GM12872 (cell line): ENCODE measurements around the gene RPS6KA5.

ENCODE experiments used
- TF ChIP-seq, protein P1 (sequence below): IDR thresholded peaks from 3 replicates; pipeline ENCODE4 v1.5.1; 2011; ENCODE audit warnings: low read depth, mild to moderate bottlenecking, low read length, moderate library complexity; ENCODE audit not compliant: insufficient read depth

Gene RPS6KA5

DNA sequence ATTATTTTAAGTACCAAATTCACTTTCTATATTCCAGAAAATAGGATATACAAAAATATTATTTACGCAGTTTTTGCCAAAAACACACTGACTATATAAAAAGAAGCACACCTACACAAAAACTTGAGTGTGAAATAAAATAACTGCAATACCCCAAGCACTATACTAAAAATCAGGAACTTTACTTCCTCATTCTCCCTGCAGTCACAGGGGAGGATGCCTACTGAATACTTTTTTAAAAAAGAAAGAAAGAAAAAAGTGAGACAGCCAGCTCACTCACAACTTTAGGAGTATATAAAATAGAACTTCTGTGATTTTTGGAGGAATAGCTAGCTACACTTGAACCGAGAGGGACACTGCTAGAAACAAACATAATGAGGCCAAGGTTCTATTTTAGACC lies 12.2 kb downstream of the RPS6KA5 start:
- TF ChIP-seq, protein P1, sequence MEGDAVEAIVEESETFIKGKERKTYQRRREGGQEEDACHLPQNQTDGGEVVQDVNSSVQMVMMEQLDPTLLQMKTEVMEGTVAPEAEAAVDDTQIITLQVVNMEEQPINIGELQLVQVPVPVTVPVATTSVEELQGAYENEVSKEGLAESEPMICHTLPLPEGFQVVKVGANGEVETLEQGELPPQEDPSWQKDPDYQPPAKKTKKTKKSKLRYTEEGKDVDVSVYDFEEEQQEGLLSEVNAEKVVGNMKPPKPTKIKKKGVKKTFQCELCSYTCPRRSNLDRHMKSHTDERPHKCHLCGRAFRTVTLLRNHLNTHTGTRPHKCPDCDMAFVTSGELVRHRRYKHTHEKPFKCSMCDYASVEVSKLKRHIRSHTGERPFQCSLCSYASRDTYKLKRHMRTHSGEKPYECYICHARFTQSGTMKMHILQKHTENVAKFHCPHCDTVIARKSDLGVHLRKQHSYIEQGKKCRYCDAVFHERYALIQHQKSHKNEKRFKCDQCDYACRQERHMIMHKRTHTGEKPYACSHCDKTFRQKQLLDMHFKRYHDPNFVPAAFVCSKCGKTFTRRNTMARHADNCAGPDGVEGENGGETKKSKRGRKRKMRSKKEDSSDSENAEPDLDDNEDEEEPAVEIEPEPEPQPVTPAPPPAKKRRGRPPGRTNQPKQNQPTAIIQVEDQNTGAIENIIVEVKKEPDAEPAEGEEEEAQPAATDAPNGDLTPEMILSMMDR = no peak

DNA sequence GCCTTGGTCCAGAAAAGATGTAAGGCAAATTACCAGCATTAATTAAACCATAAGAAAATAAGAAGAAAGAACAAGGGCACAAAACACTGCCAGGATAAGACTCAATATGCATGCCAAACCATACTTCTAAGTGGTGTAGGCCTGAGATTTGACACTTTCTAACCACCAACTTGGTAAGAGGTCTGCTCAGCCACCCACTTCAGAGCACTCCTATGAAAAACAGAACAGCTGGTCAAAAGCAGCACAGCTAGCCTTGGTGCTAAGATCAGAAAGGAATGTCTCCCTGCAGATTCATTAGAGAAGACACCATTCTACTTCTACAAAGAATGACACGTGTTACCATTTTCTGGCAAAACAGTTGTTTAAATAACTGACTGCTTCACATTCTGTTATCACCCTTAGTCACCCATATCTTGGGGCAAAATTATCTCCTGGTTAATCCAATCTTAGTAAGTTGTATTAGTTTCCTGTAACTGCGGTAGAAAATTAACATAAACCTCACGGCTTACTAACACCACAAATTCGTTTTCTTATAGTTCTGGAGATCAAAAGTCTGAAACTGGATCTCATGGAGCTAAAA lies 13.2 kb downstream of the RPS6KA5 start:
- TF ChIP-seq, protein P1 = no peak

DNA sequence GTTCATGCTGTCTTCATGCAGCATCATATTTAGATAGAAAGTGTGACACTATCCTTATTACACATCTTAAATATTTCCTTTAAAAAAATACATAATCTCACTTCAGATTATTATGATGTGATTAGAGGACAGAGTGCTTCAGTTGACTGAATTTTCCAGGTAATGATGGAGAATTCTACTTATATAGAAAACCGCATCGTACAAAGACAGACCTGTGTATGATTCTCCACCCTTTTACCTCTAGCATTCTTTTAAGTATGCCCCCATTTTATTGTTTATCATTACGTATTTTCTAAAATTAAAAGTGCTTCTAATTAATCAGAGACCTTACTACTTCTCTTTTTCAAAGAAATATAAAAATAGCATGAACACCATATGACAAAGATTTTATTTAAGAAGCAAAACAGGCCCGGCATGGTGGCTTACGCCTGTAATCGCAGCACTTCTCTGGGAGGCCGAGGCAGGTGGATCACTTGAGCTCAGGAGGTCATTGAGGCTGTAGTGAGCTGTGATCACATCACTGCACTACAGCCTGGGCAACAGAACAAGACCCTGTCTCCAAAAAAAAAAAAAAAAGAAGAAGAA lies 13.9 kb downstream of the RPS6KA5 start:
- TF ChIP-seq, protein P1 = no peak

DNA sequence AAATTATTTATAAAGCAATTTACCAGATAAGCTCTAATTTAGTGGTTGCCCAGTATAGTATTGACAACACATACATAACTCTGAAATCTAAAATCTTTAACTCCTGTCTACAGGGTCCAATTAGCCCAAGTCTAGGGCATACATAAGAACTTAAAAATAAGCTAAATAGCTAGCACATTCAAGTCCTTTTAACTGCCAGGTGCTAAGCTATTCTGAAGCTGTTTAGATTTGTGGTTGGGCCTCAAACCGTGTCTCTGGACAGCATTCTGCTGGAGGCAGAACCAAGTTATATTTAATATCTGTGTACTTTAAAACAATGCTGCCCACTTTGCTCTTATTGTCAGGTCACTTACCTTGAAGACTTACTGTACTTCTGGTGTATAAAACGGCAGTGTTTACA lies 19.0 kb downstream of the RPS6KA5 start:
- TF ChIP-seq, protein P1 = no peak

- TF ChIP-seq, protein P1 = no peak
Measured at GRCh38 chr14:91040545-91040944, 19.9 kb downstream of the RPS6KA5 start.

DNA sequence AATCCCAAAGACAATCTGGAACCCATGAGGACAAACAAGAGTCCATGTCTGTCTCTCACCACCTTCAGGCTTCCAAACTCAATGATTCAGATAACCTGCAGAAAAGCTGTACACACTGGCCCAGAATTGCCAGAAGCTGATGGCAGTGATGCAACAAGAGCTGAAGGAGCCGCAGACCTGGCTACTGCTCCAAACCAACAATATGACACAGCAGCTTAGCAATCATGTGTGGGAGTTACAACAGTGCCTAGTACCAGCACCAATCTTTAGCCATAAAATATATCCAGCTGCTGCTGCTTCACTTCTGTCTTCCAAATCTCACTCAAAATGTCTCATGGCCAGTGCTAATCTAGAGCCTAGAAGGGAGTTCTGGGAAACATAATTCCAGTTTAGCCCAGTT lies 22.0 kb downstream of the RPS6KA5 start:
- TF ChIP-seq, protein P1 = no peak

DNA sequence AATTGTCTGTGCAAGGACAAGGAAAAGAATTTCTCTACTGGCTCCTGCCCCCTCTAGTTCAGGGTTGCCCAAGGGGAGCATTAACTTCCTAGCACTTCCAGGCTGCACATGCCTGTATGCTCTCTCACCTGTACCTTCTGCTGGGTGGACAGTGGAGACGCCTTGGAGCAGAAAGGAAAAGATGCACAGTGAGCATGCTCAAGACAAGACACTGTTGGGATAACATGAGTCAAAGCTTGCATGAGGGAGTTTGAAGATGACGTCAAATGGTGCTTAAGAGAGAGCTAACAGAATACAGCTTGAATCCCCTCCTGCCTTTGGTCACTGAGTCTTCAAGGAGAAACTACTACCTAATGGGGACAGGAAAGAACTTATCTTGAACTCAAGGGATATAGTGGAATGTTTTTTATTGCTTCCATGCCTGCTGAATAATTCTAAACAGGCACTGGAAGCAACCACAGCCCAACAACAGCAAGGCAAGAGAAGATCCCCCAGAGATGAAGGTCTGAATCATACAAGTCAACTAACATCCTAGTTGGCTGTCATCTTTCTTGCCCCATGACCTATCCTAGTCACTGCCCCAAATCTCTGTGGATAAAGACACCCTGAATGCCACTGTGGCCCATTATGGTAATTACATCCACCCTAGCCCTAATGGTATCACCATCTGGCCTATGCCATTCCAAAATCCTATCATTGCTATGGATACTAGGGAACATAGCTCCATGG lies 23.5 kb downstream of the RPS6KA5 start:
- TF ChIP-seq, protein P1 = no peak
